Mammary epithelial cell (primary cell): ENCODE results near the gene LARGE2.

Experiments
- CTCF ChIP-seq, 2 donors: IDR thresholded peaks in 1 of 2; conservative IDR thresholded peaks in 1 of 2; 2 replicates each; pipeline ENCODE4 v1.5.1; 2011 to 2012; ENCODE audit warnings: inconsistent platforms in 2 of 2, low read length in 2 of 2, mild to moderate bottlenecking in 2 of 2, control low read depth in 1 of 2, low read depth in 1 of 2; ENCODE audit not compliant: insufficient read depth in 1 of 2; ENCODE audit errors: extremely low read depth in 1 of 2
- EZH2 ChIP-seq: IDR thresholded peaks from 2 replicates; pipeline ENCODE4 v1.6.1; 2012; ENCODE audit warnings: low read length, inconsistent platforms, borderline replicate concordance

DNA sequence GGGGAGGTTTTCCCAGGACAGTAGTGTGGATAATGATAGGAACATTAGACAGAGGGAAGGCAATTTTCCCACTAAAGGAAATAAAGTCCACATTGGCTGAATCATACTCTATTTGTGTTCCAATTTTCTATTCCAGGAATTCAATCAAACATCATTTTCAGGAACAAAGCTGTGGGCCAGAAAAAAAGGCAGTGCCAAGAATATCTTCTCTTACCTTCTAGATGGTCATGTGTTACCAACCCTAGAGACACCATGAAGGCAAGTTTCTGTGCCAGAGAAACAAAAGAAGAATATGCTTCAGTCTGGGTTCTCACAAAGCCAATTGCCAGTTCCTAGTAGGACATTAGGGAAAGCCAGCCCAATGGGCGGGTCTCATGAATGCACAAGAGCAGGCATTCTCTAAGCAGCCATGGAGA, 27.5 kb downstream of the LARGE2 start:
- no peak for TF ChIP-seq CTCF (conservative IDR thresholded peaks at IDR 0.05 in 1 of 2, IDR thresholded peaks at IDR 0.05 in 1 of 2; ENCODE audit: extremely low read depth in 1 of 2, insufficient read depth in 1 of 2, low read depth in 1 of 2, low read length in 2 of 2)
- TF ChIP-seq EZH2, result no peak
